OCI-LY3 (cell line): ENCODE measurements around the gene HHAT.

ENCODE experiments used
- H2AFZ ChIP-seq: fragments of 200-600, 300-600 bp; shearing (Covaris generic); 2 replicates; pipeline ENCODE4 v1.6.0; 2014; ENCODE audit warnings: antibody characterized with exemption, low read depth, low read length
- H3K27ac ChIP-seq: fragments of 200-600, 300-600 bp; sonication (generic); 2 replicates; pipeline ENCODE4 v1.5.1; 2014; ENCODE audit warnings: mild to moderate bottlenecking, low read length, moderate library complexity, mixed read lengths
- H3K27me3 ChIP-seq: fragments of 200-600, 300-600 bp; sonication (generic); 2 replicates; pipeline ENCODE4 v1.6.1; 2014; ENCODE audit warnings: low read depth, low read length, mixed read lengths
- H3K36me3 ChIP-seq: fragments of 200-600, 300-600 bp; sonication (generic); replicated peaks from 2 replicates; pipeline ENCODE3; 2014; ENCODE audit warnings: low read depth, low read length, mixed read lengths
- H3K4me1 ChIP-seq: fragments of 300-600, 200-600 bp; sonication (generic); 2 replicates; pipeline ENCODE4 v1.6.1; 2014; ENCODE audit warnings: low read length, mixed read lengths
- H3K4me2 ChIP-seq: fragments of 200-600, 300-600 bp; sonication (generic); 2 replicates; pipeline ENCODE4 v1.6.1; 2014; ENCODE audit warnings: low read length, mixed read lengths
- H3K4me3 ChIP-seq: fragments of 300-600, 200-600 bp; sonication (generic); 2 replicates; pipeline ENCODE4 v1.5.1; 2014; ENCODE audit warnings: antibody characterized with exemption, mild to moderate bottlenecking, low read length, moderate library complexity
- H3K79me2 ChIP-seq: fragments of 300-600, 200-600 bp; shearing (Covaris generic); 2 replicates; pipeline ENCODE4 v1.6.1; 2014; ENCODE audit warnings: mild to moderate bottlenecking, low read length, mixed read lengths
- H3K9ac ChIP-seq: fragments of 300-600, 200-600 bp; shearing (Covaris generic); 2 replicates; pipeline ENCODE4 v1.6.0; 2014; ENCODE audit warnings: mild to moderate bottlenecking, low read length, moderate library complexity
- H3K9me3 ChIP-seq: fragments of 200-600, 300-600 bp; shearing (Covaris generic); 2 replicates; pipeline ENCODE4 v1.6.1; 2014; ENCODE audit warnings: low read length, mixed read lengths; ENCODE audit not compliant: insufficient read depth
- H4K20me1 ChIP-seq: fragments of 200-600, 300-600 bp; sonication (generic); 2 replicates; pipeline ENCODE4 v1.6.1; 2016; ENCODE audit warnings: low read length, mixed read lengths; ENCODE audit not compliant: insufficient read depth
- CTCF ChIP-seq: fragments of 200-600, 300-600 bp; sonication (generic); IDR thresholded peaks from 2 replicates; pipeline ENCODE4 v1.5.1; 2014; ENCODE audit warnings: antibody characterized with exemption, low read length, low read depth
- EZH2phosphoT487 ChIP-seq: fragments of 200-600 bp; shearing (Covaris generic); IDR thresholded peaks from 2 replicates; pipeline ENCODE4 v1.6.1; 2018; ENCODE audit warnings: antibody characterized with exemption, mixed run types, low read depth

The HHAT gene

GRCh38 chr1:210489491-210489890 is 160.8 kb downstream of the HHAT start:
- H3K4me1 ChIP-seq = no peaks in the 10 kb centered on the region
- H3K27ac ChIP-seq = no peak overlapping the region
- TF ChIP-seq EZH2phosphoT487 (no peak), CTCF (no peak)
- H3K9ac ChIP-seq = no peak overlapping the region
- no peaks in the 10 kb centered on the region for H4K20me1 ChIP-seq
- H3K4me2 ChIP-seq = no peak overlapping the region
- H3K4me3 ChIP-seq = no peak overlapping the region
- no peaks in the 10 kb centered on the region for H3K79me2 ChIP-seq
- H2AFZ ChIP-seq = no peak overlapping the region
- H3K27me3 ChIP-seq = peaks cover 21% of the 10 kb centered on the region; the same call in 1 of the 2 replicates
- H3K36me3 ChIP-seq = no peaks in the 10 kb centered on the region
- H3K9me3 ChIP-seq = no peaks in the 10 kb centered on the region

- H3K9me3 ChIP-seq = no peaks in the 10 kb centered on the region
- no peak overlapping the region for H3K4me2 ChIP-seq
- H3K79me2 ChIP-seq = no peaks in the 10 kb centered on the region
- H2AFZ ChIP-seq = no peak overlapping the region
- H3K27ac ChIP-seq = no peak overlapping the region
- no peak overlapping the region for H3K9ac ChIP-seq
- no peaks in the 10 kb centered on the region for H3K4me1 ChIP-seq
- TF ChIP-seq EZH2phosphoT487 (no peak), CTCF (no peak)
- H3K36me3 ChIP-seq = no peaks in the 10 kb centered on the region
- H3K27me3 ChIP-seq = peaks cover 21% of the 10 kb centered on the region; the same call in 1 of the 2 replicates
- no peaks in the 10 kb centered on the region for H4K20me1 ChIP-seq
- H3K4me3 ChIP-seq = no peak overlapping the region
These were observed 162.1 kb downstream of the HHAT start for GRCh38 chr1:210490781-210491180.

DNA sequence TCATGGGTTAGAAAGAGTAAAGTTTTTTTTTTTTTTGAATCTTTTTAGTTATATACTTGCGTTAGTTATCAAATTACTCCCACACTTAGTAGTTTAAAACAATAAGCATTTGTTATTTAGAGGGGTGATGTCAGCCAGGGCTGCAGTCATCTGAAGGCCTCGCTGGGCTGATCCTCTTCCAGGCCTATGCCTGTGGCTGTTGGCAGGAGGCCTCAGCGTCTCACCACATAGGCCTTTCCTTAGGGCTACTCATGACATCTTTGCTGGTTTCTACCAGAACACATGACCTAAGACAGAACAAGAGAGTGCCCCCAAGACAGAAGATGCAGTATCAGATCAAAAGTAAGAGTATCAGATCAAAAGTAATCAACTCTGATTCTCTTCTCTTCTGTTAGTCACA is 167.4 kb downstream of the HHAT start:
- Histone ChIP-seq H3K27ac (no peak overlapping the region), H4K20me1 (no peaks in the 10 kb centered on the region), H3K4me2 (no peak overlapping the region), H3K9me3 (no peaks in the 10 kb centered on the region), H3K36me3 (no peaks in the 10 kb centered on the region), H3K9ac (no peak overlapping the region), H3K79me2 (no peaks in the 10 kb centered on the region), H3K4me1 (no peaks in the 10 kb centered on the region), H3K4me3 (no peak overlapping the region), H3K27me3 (no peaks in the 10 kb centered on the region), H2AFZ (no peak overlapping the region)
- TF ChIP-seq CTCF = no peak
- no peak for TF ChIP-seq EZH2phosphoT487

DNA sequence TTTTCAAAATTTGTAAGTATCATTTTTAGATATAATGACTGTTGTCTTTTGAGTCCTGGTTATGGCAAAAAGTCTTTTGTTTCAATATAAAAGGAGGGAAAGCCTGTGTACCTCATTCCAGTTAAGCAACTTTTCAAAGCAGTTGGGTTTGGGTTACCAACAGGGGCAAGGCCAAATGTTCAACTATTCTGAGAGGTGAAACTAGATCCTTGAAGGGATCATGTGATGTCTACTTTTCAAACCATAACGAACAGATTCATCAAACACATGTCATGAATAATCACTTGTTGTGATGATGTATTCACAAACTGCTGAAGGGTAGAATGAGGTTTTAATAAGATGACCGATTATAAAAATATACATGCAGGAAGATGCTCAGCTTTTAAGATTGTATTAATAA is 171.3 kb downstream of the HHAT start:
- Histone ChIP-seq H3K27me3 (0 out of 2 replicates have a peak, but pooled peaks cover 5% of the 10 kb centered on the region), H3K4me2 (no peak overlapping the region), H3K9ac (no peak overlapping the region), H3K4me1 (no peaks in the 10 kb centered on the region), H3K9me3 (no peaks in the 10 kb centered on the region), H3K27ac (no peak overlapping the region), H4K20me1 (no peaks in the 10 kb centered on the region), H2AFZ (no peak overlapping the region), H3K79me2 (no peaks in the 10 kb centered on the region), H3K36me3 (no peaks in the 10 kb centered on the region), H3K4me3 (no peak overlapping the region)
- no peak for TF ChIP-seq EZH2phosphoT487
- no peak for TF ChIP-seq CTCF
